ENCODE data around the gene PAQR6.
A peak's percentile ranks its signal among the peaks of the same experiment; 100 is the strongest.

PAQR6 gene

DNA sequence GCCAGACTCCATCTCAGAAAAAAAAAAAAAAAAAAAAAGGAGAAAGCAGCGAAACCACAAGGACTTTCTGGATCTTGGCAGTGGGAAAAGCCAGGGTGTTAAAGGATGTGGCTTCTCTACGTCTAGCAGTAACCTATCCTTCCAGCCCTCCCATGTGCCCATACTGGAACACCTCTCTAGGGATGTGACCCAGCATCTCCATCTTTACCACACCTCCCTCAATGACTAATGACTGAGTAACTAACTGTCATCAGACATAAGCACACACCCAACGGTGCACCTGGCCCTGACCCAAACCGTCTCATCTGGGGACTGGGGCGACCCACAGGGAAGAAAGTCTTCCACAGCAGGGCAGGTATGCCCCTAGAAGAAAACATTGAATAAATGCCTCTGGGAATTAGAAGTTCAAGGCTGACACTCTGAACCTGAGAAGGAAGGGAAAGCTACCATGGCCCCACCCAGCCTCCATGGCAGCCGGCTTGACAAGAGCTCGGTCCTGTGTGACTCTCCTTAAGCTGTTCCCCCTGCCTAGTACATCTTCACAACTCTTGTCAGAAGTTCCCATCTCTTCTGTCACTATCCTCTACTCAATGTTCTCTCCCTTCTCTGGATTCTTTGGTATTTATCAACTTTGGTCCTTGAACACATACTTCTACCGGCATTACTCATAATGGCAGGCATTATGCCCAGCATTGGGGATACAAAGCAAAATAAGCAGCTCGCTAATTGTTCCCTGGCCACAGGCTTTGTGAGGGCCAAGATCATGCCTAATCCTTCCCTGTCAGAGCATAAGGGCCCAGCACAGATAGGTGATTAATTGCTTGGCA is 14.8 kb upstream of the PAQR6 start:
- DNase-seq (ENCODE audit: low spot score) = peak; percentile 51

DNA sequence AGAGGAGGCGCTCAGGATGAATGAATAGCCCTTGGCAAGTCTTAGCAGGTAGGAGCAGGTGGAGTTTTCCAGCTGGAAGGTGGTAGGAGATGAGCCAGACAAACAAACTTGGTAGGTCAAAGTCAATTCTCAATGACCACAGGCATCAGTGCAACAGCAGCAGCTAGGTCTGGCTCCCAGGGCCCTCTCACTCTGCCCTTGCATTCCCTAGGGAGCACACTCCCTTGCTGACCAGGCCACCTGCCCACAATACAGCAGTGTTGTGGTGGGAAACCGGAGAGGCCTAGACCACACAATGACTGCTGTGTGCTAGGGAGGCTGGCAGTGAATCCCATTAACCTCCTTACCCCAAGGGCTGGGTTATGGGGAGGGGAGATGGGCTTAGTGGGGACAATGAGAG is 13.0 kb upstream of the PAQR6 start:
- DNase-seq (ENCODE audit: low spot score) = peak; percentile 78

DNA sequence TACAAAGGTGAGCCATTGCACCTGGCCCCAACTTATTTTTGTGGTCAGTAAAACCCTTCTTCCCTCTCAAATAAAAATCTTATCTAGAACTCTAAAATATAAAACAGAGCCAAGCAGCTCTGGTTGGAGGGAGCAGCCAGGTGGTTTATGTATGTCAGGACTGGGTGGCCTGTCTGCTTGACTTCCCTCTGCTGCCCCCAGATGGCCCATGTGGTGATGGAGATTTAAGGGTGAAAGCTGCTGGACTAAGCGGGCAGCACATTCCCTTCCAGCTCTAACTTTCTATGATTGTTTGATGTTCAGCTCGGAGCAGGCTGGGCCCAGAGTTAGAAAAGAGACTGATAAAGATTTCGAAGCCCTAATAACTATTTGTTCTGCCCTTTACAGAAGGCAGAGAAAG is 11.9 kb upstream of the PAQR6 start:
- DNase-seq (ENCODE audit: low spot score) = no peak

DNA sequence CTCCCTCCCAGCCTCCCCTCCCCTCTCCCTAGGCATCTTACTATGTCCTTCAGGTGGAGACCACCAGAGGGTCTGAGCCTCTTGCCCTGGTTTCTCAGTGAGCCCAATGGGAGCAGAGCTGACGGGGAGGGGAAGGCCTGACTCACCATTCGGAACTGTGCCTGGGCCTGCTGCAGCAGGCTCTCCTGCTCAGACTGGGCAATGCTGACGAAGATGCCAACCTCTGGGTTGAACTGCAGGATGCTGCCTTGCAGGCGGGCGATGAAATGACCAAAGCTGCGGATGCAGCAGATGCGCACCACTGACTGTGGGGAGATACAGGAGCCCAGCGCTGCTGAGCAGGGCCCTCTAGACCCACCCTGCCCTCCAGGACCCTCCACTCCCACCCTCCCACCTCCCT is 11.0 kb upstream of the PAQR6 start:
- DNase-seq (ENCODE audit: low spot score) = no peak

DNA sequence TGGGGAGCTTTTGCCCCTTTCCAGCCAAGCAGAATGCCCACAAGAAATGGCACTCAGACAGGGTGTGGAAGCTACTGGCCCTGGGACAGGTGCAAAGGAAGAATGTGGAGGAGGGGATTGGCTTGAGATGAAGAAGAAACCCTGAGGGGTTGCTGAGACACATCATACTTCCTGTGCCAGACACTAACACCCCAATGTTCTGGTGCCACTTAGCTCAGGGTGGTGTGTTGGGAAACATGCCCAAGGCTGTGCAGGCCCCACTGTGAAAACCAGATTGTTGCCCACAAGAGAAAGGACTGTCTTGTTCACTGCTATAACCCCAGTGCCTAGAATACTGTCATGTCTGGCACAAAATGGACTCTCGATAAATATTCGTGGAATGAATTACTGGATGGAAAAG is 9.9 kb upstream of the PAQR6 start:
- no peak for DNase-seq (ENCODE audit: low spot score)

DNA sequence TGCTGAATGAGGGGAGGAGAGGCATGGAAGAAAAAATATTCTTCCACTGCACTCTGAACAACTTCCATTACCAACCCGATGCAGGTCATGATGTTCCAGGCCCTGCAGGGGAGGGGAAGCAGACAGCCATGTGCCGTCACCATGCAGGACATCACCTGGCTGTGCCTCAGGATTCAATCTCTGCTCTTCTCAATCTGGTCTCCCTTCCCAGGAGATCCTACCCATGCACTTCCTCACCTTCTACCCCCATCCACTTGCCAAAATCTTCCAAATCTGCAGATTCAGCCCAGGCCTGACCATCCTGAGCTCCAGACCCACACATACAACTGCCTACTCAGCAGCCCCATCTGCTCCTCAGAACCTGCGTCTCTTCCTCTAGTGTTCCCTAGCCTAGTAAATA is 5.8 kb upstream of the PAQR6 start:
- no peak for DNase-seq (ENCODE audit: low spot score)

DNA sequence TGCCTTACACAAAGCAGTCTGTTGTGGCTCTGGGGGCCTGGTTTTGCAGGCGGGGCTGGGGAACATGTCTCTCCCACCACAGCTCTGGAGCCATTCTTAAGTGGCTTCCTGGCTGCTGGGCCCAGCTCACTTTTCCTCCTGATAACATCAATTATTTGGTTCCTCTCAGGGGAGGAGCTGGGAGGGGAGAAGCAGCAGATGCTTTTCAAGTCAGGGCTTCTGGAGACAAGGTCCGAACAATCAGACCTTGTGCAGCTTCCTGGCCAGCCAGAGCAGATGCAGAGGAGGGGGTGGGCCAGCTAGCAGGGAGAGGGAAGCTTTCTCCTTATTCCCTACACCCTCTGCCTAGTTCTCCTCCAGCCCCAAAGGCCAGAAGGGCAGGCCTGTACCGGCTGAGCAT is 3.7 kb upstream of the PAQR6 start:
- DNase-seq (ENCODE audit: low spot score) = no peak

DNA sequence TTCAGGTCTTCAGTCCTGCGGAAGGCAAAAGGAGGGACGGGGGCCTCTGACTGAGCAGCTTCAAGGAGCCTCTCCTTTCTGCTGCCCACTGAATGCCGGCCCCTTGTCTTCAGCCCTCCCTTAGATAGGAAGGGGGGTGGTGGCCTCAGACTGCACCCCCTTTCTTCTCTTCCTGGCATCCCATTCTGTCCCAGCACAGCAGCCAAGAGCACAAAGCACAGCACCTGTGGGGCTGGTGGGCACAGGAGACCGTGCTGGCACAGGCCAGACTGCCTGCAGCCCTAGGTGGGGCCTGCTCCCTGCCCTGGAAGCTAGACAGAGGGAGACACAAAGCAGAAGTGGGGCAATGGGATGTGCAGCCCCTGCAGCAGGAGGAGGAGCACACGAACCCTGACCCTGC is 1.7 kb upstream of the PAQR6 start:
- no peak for DNase-seq (ENCODE audit: low spot score)

DNA sequence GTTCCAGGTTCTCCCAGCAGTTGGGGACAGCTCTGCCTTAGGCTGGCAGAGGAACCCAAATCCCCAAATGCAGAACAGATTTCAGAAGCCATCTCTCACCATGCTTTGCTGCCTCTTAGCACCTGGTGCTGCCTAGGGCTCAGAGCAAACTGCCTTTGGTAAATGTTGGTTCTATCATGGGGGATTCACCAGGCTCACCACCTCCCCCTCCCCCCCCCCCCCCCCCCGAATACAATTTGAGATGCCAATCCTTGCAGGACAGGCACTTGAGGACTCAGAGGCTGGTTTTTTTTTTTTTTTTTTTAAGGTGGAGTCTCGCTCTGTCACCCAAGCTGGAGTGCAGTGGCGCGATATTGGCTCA is 447 bp upstream of the PAQR6 start:
- DNase-seq (ENCODE audit: low spot score) = no peak

DNA sequence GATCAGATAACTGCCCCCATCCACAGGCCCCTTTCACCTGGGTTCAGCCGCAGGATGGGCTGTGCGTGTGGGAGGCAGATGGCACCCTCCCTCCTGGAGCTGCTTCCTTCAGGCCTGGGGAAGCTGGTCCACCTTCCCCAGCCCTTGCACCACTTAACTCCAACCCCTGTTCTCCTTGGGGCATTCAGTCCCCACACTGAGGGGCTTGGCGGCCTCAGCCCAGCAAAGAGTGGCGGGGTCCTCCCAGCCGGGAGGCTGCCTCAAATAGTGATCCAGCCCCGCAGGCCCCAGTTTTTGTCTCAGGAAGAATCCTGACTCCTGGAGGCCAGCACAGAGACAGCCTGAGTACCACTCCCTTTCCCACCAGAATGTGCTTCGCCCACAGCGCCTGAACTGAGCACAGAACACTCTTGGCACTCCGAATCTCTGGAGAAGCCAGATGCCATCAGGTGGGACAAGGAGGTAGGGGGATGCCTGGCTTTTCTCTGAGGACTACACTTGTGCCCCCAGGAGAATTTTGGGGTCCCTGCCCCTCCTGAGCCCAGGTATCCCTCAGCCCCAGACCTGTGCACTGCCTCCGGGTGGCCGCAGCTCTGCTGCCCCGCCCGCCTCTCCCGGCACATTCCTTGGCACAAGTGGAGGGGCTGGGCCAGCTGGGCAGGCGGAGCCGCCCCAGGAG is 936 bp downstream of the PAQR6 start:
- DNase-seq (ENCODE audit: low spot score) = no peak

DNA sequence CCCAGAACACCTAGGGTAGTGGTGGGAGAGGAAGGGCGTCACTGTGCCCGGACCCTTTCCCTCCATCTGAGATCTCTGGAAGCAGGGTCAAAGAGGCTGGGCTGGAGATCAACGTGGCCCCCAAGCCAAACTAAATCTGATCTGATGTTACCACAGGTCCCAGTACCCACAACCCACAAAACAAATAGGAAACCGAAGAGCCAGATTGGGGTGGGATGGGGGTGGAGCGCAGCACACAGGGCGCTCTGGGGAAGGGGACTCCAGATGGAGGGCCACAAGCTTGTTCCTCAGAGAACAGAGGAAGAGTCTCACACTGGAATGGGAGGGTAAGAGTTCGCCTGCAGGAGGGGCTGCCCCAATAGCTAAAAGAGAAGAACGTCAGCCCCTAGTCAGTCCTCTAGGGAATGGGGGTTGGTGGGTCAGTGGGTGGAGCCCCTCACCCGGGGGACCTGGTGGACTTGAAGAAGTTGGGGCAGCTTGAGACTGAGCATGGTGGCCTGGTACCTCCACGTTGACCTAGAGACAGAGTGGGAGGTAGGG is 1.5 kb downstream of the PAQR6 start:
- no peak for DNase-seq (ENCODE audit: low spot score)

DNA sequence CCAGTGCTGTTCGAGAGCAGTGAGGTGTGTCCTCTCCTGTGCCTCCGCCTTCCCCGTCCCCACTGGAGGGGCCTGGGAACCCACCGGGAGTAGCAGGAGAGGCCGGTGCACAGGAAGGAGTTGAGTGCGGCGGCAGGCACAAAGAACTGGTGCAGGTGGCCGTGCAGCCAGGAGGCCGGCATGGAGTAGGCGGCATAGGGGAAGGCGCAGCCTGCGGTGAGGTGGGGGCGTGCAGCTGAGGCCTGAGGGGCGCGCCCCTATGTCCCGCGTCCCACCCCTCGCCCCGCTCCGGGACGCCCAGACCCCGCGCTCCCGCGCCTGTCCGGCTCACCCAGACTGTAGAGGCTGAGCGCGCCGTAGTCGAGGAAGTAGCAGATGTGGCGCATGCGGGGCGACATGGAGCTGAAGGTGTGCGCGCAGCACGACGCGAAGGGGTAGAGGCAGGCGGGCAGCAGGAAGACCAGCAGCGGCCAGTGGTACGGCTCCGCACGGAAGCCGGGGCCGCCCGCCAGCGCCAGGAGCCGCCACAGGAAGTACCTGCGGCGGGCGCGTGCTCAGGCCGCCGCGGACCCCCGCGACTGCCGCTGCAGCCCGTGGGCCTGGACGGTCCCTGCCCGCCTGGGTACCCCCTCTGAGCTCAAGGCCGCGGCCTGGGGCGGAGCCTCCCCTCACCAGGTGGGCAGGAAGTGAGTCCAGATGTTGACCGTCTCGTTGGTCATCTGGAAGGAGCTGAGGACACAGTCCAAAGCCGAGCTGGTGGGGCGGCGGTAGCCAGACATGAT is 2.2 kb downstream of the PAQR6 start:
- DNase-seq (ENCODE audit: low spot score) = peak; percentile 54

DNA sequence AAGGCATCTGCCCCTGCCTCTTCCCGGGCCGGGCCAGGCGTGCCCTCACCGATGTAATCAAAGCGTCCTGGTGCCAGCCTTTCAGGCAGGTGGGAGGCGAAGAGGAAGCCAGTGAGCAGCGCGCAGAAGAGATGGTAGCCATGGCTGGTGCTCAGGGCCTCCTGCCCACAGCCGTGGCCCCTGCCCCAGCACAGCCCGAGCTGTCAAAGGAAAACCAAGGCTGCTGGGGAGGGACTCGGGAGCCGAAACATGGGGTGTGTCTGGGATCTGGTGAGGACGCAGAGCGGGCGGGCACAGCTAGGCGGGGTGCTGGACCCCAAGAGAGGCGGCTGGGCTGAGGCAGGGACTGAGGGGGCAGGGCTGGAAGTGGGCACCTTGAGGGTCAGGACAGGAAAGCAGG is 3.1 kb downstream of the PAQR6 start:
- no peak for DNase-seq (ENCODE audit: low spot score)

DNA sequence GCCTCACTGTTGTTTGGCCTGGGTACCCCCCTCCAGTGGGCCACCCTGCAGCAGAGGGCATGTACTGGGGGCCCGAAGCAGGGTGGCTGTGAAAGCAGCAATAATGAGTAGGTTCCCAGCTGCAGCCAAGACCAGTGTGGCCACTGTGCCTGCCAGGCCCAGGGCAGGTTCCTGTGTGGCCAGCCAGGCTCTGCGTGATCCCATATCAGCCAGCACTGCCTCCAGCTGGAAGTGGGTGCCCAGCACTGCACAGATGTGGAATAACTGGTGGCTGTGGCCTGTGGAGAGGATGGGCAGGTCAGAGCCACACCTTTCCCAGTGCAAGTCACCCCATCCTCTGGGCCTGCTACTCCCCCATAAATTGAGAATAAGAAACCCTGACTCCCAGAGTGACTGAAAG is 3.7 kb downstream of the PAQR6 start:
- no peak for DNase-seq (ENCODE audit: low spot score)

DNA sequence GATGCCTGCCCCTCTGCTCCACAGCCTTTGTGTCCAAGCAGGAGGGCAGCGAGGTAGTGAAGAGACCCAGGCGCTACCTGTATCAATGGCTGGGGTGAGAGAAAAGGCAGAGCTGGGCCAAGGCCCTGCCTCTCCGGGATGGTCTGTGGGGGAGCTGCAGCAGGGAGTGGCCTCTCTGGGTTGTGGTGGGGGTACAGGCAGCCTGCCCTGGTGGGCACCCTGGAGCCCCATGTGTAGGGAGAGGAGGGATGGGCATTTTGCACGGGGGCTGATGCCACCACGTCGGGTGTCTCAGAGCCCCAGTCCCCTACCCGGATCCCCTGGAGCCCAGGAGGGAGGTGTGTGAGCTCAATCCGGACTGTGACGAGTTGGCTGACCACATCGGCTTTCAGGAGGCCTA is 5.1 kb downstream of the PAQR6 start:
- no peak for DNase-seq (ENCODE audit: low spot score)

DNA sequence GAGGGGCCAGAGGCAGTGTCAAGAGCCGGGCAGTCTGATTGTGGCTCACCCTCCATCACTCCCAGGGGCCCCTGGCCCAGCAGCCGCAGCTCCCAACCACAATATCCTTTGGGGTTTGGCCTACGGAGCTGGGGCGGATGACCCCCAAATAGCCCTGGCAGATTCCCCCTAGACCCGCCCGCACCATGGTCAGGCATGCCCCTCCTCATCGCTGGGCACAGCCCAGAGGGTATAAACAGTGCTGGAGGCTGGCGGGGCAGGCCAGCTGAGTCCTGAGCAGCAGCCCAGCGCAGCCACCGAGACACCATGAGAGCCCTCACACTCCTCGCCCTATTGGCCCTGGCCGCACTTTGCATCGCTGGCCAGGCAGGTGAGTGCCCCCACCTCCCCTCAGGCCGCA is 5.9 kb downstream of the PAQR6 start, which contains the start of gene BGLAP:
BGLAP (plus strand) TSS at position 259 of the 400 bp plus-strand sequence; CDS start at position 307, 48 bp downstream.
- no peak for DNase-seq (ENCODE audit: low spot score)

DNA sequence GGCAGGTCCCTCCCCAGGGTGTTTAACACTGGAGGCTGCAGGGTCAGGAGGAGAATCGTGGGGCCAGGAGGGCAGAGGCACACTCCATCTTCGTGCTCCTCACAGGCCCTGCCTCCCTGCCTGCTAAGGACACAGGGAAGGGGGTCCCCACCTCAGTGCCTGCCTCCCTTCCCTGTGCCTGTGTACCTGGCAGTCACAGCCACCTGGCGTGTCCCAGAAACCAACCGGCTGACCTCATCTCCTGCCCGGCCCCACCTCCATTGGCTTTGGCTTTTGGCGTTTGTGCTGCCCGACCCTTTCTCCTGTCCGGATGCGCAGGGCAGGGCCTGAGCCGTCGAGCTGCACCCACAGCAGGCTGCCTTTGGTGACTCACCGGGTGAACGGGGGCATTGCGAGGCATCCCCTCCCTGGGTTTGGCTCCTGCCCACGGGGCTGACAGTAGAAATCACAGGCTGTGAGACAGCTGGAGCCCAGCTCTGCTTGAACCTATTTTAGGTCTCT is 6.5 kb downstream of the PAQR6 start:
- peak; percentile 87 for DNase-seq (ENCODE audit: low spot score)

DNA sequence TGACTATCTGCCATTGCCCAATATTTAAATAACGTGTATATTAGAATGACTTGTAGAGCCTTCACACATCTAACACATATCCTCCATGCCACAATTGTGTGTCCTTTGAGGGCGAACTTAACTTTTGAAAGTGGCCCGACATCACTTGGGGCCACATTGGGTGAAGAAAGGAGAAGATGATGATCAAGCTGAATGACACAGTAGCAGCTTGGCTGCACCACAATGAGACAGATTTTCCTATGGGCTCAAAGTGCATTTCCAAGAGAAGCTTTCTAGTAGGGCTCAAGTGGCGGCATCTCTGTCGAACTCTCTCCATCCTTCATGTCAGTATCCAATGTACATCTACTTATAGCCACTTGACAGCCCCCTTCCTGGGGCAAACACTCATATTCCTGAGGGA is 9.6 kb downstream of the PAQR6 start:
- DNase-seq (ENCODE audit: low spot score) = no peak

DNA sequence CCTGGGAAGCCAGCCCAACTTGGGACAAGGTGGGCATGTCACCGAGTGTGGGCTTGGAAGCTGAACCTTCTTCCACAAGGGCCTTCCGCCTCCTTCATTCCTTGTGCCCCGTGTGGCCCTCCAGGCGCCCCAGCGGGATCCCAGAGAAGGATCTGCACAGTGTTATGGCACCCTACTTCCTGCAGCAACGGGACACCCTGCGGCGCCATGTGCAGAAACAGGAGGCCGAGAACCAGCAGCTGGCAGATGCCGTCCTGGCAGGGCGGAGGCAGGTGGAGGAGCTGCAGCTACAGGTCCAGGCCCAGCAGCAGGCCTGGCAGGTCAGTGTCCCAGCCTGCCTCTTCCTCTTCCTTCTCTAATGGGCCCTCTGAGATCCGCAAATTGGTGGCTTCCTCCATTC is 11.7 kb downstream of the PAQR6 start:
- DNase-seq (ENCODE audit: low spot score) = no peak

DNA sequence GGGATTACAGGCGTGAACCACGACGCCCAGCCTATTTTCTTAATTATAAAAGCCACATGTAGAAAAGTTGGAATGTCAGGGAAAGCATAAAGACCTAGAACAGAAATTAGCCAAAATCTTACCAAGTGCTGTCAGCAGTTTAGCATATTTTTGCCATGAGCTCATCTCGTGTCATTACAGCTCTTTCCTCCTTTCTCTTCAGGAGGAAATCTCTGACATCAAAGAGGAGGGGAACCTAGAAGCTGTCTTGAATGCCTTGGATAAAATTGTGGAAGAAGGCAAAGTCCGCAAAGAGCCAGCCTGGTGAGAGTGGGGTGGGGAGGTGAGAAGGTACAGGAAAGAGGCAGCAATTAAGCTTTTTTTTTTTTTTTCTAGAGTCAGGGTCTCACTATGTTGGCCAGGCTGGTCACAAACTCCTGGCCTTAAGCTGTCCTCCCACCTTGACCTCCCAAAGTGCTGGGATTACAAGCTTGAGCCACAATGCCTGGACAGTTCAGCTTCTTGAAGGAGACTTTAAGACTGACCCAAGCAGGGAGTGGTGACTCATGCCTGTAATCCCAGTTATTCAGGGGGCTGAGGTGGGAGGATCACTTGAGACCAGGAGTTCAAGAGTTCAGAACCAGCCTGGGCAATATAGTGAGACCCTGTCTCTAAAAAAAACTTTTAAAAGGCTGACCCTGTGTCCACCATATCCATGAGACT is 14.3 kb downstream of the PAQR6 start:
- DNase-seq (ENCODE audit: low spot score) = no peak

DNA sequence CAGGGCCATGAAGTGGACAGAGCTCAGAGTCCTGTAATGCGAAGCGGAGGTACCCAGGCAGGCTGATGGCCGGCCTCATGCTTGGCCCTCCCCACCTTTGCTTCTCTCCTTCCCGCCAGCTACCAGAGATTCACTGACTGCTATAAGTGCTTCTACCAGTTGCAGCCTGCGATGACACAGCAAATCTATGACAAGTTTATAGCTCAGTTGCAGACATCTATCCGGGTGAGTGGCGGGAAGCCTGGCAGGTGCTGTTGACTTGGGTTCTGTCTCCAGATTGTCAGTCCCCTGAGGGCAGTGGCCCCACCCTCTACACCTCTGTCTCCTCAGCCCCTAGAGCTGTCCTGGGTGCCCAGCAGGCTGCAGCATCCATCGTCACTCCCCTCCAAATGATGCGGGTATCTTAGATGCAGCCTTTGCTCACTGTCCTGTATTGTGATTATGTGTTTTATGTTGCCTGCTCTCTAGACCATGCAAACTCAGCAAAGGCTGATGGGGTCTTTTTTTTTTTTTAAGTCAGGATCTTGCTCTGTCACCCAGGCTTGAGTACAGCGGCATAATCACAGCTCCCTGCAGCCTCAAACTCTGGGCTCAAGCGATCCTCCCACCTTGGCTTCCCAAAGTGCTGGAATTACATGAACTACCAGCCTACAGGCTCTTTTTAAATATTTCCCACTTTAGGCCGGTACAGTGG is 15.5 kb downstream of the PAQR6 start:
- no peak for DNase-seq (ENCODE audit: low spot score)
